Measurements from ENCODE around the gene ARHGEF10L.

ARHGEF10L gene

GRCh38 chr1:17614586-17614985, 75.1 kb downstream of the ARHGEF10L start:
- no peak overlapping the region for H3K4me3 ChIP-seq (ENCODE audit: low read depth in 1 of 2, low read length in 2 of 2)

GRCh38 chr1:17615157-17615556, 75.7 kb downstream of the ARHGEF10L start:
- TF ChIP-seq CTCF (IDR thresholded peaks at IDR 0.05; ENCODE audit: borderline replicate concordance, extremely low read depth, low read length, poor library complexity, severe bottlenecking) (no peak), EZH2 (IDR thresholded peaks at IDR 0.05; ENCODE audit: borderline replicate concordance, low read depth, low read length, severe bottlenecking) (no peak)
- no peak overlapping the region for H3K27ac ChIP-seq (ENCODE audit: low read length)
- ATAC-seq (ENCODE audit: insufficient read depth, low read depth) (no peak), DNase-seq (no peak)
- H3K4me1 ChIP-seq (ENCODE audit: insufficient read depth, low read length) = no peaks in the 10 kb centered on the region
- H3K79me2 ChIP-seq (ENCODE audit: insufficient read depth, low read length) = no peaks in the 10 kb centered on the region
- no peaks in the 10 kb centered on the region for H3K36me3 ChIP-seq (ENCODE audit: insufficient read depth, low read length)
- H3K4me3 ChIP-seq (ENCODE audit: low read depth in 1 of 2, low read length in 2 of 2) = no peak overlapping the region
- no peaks in the 10 kb centered on the region for H3K9me3 ChIP-seq (ENCODE audit: insufficient read depth, low read length, severe bottlenecking)
- no peaks in the 10 kb centered on the region for H4K20me1 ChIP-seq (ENCODE audit: insufficient read depth, low read length)
- H3K27me3 ChIP-seq (ENCODE audit: insufficient read depth, low read length, poor library complexity) = peaks cover 4% of the 10 kb centered on the region
- no peak overlapping the region for H3K9ac ChIP-seq (ENCODE audit: low read depth, low read length)
- H2AFZ ChIP-seq (ENCODE audit: low read depth, low read length) = no peak overlapping the region
- H3K4me2 ChIP-seq (ENCODE audit: insufficient read depth, low read length) = no peak overlapping the region

More at GRCh38 chr1:17614586-17614985, 75.1 kb downstream of the ARHGEF10L start:
- H3K27me3 ChIP-seq (ENCODE audit: insufficient read depth, low read length, poor library complexity) = peaks cover 4% of the 10 kb centered on the region
- no peak overlapping the region for H3K9ac ChIP-seq (ENCODE audit: low read depth, low read length)
- no peak overlapping the region for H3K27ac ChIP-seq (ENCODE audit: low read length)
- no peaks in the 10 kb centered on the region for H3K4me1 ChIP-seq (ENCODE audit: insufficient read depth, low read length)
- TF ChIP-seq CTCF (IDR thresholded peaks at IDR 0.05; ENCODE audit: borderline replicate concordance, extremely low read depth, low read length, poor library complexity, severe bottlenecking) (no peak), EZH2 (IDR thresholded peaks at IDR 0.05; ENCODE audit: borderline replicate concordance, low read depth, low read length, severe bottlenecking) (no peak)
- H3K36me3 ChIP-seq (ENCODE audit: insufficient read depth, low read length) = no peaks in the 10 kb centered on the region
- H3K9me3 ChIP-seq (ENCODE audit: insufficient read depth, low read length, severe bottlenecking) = no peaks in the 10 kb centered on the region
- peaks cover 5% of the 10 kb centered on the region; the same call in 1 of the 2 replicates for H4K20me1 ChIP-seq (ENCODE audit: insufficient read depth, low read length)
- H2AFZ ChIP-seq (ENCODE audit: low read depth, low read length) = no peak overlapping the region
- no peak for DNase-seq
- H3K4me2 ChIP-seq (ENCODE audit: insufficient read depth, low read length) = no peak overlapping the region
- no peak for ATAC-seq (ENCODE audit: insufficient read depth, low read depth)
- H3K79me2 ChIP-seq (ENCODE audit: insufficient read depth, low read length) = no peaks in the 10 kb centered on the region

DNA sequence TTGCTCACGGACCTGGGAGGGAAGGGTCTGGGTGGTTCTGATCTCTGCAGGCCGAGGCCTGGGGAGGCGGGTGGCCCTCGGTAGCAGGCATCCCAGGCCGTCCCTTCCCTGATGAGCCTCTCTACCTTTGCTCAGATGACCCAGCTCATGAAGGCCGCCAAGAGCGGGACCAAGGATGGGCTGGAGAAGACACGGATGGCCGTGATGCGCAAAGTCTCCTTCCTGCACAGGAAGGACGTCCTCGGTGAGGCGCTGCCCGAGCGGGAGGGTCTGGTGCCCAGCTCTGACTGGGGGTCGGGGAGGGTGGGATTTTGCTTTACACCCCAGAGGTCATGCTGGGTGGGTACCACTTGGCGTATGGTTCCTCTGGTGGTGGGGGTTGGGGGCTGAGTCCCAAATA, 76.5 kb downstream of the ARHGEF10L start:
- Histone ChIP-seq H3K9ac (ENCODE audit: low read depth, low read length) (no peak overlapping the region), H3K4me1 (ENCODE audit: insufficient read depth, low read length) (no peaks in the 10 kb centered on the region), H3K36me3 (ENCODE audit: insufficient read depth, low read length) (no peaks in the 10 kb centered on the region), H2AFZ (ENCODE audit: low read depth, low read length) (no peak overlapping the region), H3K4me2 (ENCODE audit: insufficient read depth, low read length) (no peak overlapping the region), H3K27me3 (ENCODE audit: insufficient read depth, low read length, poor library complexity) (peaks cover 4% of the 10 kb centered on the region), H3K27ac (ENCODE audit: low read length) (no peak overlapping the region), H4K20me1 (ENCODE audit: insufficient read depth, low read length) (peaks cover 3% of the 10 kb centered on the region), H3K79me2 (ENCODE audit: insufficient read depth, low read length) (no peaks in the 10 kb centered on the region), H3K4me3 (ENCODE audit: low read depth in 1 of 2, low read length in 2 of 2) (no peak overlapping the region), H3K9me3 (ENCODE audit: insufficient read depth, low read length, severe bottlenecking) (no peaks in the 10 kb centered on the region)
- TF ChIP-seq CTCF (IDR thresholded peaks at IDR 0.05; ENCODE audit: borderline replicate concordance, extremely low read depth, low read length, poor library complexity, severe bottlenecking) (no peak), EZH2 (IDR thresholded peaks at IDR 0.05; ENCODE audit: borderline replicate concordance, low read depth, low read length, severe bottlenecking) (no peak)
- no peak for ATAC-seq (ENCODE audit: insufficient read depth, low read depth)
- DNase-seq = no peak
